Fibroblast of skin of right quadriceps (primary cell): Measurements from ENCODE around the gene USPL1.

ENCODE experiments used
- DNase-seq: peaks from one replicate; pipeline ENCODE4 v3.0.0-alpha.2; 2013

Gene USPL1

DNA sequence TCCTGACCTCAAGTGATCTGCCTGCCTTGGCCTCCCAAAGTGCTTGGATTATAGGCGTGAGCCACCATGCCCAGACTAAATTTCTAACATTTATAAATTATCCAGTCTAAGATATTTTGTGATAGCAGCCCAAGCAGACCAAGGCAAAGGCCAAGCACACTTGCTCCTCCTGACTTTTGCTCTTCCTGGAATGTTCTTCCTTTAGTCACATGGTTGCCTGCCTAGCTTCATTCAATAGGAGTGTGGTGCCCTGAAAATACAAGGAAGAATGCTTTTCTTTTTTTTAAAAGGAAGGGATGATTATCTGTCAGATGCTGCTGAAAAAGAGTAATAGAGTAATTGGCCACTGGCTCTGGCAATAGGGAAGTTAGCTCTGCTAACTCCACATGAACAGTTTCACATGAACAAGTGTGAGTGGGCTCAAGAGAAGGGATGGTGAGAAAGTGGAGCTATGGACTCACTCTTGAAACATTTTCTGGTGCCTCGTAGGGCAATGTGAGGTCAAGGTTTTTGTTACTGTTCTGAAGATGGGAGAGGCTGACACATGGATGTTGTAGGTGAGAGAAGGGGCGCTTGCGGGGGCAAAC lies 47.1 kb downstream of the USPL1 start:
- DNase-seq: no peak

DNA sequence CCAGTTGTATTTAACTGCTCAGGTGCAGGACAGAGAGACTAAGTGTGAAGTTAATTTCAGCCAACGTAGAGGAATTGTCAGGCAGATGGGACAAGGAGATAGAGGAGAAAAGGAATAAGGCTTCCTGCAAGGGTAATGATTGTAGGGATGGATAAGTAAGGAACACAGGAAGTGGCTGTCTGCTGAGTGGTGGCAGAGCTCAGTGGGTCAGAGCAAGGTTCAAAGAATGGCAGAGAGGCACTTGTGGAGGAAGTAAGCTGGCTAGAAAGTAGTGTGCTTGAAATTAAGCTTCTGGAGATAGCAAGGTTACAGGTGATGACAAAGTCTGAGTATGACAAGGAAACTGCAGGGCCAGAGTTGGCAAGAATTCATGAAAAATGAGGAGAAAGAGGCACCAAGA lies 47.9 kb downstream of the USPL1 start:
- no peak for DNase-seq

DNA sequence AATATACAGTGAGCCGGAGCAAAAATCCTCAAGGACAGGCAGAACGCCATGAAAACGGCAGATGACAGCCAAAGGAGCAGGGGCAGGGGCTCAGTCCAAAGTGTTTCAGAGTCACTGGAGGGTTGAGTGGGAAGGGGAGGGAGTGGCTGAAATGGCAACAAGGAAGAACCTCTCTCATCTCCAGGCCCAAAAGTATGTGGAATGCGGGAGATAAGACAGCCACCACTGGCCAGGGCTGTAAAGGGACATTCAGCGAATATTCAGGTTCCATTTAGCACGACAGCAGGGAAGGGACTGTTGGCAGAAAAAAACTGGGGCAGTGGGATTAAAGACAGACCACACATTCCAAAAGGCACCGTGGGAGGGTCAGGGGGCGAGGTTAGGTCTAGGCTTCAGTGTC lies 48.4 kb downstream of the USPL1 start:
- no peak for DNase-seq

DNA sequence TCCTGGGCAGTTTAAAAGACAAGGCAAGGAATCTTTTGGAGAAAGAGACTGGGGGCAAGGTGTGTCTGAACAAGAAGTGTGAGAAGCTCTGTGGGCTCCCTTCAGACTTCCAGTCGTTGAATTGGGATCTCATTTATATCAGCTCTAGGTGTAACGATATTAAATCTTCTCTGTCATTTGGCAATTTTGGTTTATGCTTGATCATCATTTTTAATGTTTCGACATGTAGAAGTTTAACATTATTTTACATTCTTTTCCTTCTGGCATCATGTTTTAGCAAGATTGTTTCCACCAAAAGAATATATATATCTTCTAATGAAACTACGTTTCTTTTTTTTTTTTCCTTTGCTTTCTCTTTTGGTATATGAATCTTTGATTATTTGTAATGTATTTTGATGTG lies 49.3 kb downstream of the USPL1 start:
- DNase-seq: no peak

DNA sequence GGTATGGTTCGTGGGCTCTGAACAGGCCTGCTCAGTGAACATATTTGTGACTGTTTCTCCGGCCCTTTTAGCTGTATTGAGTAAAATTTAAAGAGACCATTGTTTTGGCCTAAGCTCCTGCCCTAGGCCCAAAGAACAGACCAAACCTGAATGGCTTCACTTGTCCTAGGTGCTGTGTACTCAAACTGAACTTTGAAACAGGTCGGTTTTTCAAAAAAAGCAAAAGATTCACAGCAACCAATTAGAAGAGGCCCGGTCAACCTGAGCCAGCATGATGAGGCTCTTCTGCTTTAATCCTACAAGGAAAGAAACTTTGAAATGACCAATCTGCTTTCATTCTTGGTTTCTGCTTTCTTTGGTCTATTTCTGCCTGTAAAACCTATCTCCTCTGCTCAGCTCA lies 50.6 kb downstream of the USPL1 start:
- no peak for DNase-seq

DNA sequence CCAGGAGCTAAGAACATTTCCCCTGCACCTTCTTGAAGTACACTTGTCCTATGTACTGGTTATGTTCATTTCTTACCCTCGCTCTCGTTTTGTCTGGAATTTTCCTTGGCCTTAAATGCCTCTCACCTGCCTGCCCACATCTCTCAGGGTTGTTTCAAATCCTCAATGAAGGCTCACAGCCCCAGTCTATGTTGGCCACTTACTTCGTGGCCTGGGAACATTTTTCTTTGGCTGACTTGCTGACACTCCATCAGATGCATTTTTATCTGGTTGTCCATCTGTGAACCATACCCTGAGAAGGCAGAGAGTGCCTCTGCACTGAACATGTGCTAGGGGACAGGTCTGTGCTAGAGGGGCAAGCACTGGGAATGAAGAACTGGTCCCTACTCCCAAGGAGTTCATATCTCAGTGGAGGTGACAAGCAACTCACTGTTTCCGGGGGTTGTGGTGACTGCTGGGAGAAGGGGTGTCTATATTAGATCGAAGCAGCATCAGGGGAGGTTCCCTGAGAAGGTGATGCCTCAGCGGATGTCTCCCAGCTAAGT lies 53.6 kb downstream of the USPL1 start:
- DNase-seq: no peak

DNA sequence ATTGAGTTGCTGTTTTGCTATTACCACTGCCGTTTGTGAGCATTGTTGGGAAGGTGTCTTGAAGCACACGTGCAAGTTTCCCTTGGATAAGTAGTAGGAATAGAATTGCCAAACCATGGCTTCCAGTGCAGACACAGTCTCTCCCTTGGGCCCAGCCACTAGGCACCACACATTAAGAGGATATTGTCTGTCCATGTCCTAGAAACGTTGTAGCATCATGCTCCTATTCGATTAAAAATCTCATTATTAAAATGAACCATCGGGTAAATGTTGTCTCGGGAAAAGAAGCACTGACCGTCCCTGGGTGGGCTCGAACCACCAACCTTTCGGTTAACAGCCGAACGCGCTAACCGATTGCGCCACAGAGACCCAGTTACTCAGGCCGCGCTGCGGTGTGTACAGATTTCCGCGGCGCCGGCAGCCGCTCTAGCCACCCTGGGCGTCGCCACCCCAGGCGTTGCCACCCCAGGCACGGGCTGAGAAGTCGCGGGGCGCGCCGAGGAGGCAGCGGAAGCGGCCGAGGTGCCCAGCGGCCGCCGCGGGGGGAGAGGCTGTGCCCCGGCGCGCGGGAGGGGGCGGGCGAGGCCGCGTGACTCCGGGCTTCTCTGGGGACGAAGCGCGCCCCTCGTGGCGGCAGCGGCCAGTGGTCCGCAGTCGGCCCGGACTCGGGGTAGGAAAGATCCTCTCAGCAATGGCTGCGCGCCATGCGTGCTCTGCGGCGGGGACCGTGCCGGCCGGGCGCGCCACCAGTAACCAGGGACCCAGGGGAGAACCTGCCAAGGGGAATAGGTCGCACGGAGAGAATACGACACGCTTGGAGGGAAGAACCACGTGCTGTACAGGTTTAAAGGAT lies 56.2 kb downstream of the USPL1 start:
- peak; percentile 84 for DNase-seq

DNA sequence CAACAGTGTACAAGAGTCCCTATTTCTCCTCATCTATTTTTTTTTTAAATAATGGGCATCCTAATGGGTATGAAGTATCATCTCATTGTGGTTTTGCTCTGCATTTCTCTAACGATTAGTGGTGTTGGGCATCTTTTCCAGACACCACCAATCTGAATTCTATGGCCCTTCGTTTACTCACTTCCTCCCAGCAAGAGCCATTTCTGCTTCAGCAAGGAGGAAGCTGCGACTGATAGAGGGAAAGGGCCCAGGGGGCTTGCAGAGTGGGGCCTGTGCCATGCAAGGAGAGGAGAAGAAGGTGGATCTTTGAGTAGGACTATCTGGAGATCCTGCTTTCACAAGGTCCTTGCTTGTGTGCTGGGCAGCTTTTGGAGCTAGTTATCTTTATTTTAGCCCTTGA lies 58.0 kb downstream of the USPL1 start:
- DNase-seq: no peak

DNA sequence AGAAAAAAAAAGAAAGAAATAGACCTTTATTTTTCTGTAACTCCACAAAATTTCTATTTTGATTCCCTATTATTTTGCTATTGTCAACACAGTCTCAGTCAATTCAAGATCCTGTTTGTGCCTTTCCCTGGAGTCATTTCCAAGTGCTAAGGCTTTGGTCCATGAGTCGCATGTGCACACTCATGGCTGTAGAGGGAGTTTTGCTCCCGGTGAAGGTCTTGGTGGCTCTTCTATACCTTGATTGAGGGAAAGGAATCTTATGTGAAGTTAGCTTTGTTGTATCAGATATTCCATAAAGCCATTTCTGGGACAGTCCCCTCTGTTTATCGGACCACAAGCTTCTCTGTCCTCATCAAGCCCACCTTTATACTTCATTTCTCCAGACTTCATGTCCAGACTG lies 59.0 kb downstream of the USPL1 start:
- DNase-seq: peak; percentile 44

DNA sequence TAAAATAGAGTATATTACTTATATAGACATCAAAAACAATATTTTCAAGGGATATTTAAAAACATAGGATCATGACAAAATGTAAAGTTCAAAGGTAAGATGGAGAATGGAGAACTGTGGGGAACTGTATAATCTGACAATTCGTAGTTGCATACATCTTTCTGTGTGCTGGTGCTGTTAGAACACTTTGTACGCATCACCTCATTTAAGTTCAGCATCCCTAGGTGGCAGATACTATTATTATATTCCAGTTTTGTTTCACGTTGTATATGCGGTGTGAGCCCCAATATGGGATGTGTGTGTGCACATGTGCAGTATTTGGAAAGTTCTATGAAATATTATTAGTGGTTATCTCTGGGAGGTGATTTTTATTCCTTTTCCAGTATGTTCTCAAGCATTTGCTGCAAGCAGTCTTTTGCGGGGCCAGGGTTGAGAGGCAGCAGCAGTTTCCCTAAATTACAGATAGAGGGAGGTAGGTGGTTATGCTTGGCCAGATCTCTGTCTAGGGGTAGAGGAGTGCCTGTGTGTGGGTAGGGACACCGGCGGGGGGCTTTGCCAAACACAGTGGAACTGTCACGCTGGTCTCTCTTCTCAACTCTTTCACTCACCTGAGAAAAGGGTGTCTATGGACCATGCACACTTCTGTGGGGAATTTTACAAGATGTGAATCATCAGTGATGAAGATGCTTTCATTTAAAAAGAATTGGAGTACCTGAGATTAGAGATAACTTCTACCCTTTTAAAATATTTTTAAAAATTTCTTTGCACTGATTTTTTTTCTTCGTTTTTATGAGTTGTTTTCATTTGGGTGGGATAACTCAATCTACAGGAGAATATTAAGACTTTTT lies 62.0 kb downstream of the USPL1 start:
- peak; percentile 23 for DNase-seq

DNA sequence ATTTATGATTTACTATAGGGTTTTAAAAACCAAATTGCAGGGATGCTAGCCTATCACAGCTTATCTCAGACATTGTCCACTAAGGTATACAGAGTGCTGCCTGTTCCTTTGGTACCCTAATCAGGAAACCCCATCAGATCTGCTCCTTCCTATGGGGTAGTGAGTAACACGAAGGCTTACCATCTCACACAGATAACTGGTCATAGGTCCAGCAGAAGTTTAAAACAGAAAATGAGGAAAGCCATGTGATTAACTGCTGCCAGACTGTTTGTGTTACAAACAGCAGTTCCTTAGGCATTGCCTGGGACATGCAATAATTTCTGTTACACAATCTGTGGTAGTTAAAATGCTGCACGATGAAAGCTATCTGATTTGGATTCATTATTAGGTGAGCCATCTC lies 64.1 kb downstream of the USPL1 start:
- peak; percentile 56 for DNase-seq

DNA sequence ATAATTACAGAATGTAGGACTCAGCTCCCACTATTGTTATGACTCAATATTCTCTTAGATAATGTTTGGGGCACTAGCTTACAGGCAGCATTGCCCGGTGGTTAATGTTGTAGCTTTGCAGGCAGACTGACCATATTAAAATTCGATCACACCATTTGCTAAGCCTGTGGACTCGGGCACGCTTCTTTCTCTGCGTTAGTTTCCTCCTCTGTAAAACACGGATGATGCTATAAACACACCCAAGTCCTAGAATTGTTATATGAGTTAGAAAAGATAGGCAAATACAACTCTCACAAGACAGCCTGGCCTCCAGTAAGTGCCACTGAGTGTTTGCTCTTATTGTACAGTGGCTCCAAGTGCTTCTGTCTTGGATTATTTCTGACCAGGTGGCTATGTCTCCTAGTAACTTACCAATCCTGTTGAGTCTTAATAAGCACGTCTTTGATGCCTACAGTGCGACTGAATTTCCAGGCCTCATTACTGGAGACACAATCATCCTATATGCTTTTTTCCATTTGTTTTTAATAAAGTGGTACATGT lies 67.7 kb downstream of the USPL1 start:
- no peak for DNase-seq

DNA sequence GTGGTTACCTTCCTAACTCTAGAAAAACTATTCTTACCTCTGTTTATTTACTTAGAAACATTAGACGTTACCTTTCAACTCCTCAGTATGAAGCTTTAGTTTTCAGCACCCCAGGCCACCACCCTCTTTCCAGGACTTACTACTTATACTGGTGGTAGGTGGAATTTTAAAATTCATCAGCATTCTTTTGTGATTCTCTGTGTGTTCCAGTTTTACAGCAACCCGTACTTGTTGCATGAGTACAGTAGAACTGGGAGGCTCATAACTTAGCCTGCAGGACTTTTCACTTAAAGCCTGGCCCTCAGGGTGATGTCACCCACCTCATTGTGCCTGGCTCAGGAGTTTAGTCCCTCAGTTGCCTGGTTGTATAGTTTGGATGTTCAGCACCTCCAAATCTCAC lies 68.3 kb downstream of the USPL1 start:
- no peak for DNase-seq

DNA sequence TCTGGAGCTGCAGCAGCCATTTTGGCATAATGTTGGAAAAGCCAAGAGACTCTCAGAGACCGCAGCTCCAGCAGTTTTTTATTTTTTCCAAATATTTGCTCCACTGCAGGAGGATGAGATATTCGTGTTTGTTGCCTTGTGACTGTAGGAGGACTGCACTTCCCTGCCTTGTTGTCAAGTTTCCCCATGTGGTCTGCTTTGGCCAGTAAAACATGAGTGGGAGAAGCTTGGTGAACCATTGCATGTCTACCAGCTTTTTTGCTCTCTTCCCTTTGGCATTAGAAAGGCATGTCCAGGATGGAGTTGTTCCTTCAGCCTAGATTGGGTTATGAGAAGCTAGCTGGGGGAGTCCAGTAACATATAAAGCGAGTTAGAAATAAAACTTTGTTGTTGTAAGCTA lies 69.9 kb downstream of the USPL1 start:
- DNase-seq: no peak

DNA sequence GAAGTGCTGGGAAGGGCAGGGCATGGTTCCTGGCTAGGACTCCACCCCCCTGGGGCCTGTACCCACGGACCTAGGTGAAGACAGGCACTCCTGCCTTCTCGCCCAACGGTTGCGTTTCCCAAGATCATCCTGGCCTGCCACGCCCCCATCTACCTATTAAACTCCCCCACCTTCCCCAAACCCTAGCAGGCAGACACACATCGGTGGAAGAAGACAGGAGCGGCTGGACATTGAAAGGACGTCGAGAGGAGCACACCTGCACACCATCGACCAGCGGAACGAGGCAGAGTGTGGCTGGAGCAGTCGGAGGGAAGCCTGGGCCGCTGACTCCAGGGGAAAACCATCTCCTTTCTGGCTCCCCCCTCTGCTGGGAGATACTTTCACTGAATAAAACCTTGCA lies 72.0 kb downstream of the USPL1 start:
- no peak for DNase-seq

DNA sequence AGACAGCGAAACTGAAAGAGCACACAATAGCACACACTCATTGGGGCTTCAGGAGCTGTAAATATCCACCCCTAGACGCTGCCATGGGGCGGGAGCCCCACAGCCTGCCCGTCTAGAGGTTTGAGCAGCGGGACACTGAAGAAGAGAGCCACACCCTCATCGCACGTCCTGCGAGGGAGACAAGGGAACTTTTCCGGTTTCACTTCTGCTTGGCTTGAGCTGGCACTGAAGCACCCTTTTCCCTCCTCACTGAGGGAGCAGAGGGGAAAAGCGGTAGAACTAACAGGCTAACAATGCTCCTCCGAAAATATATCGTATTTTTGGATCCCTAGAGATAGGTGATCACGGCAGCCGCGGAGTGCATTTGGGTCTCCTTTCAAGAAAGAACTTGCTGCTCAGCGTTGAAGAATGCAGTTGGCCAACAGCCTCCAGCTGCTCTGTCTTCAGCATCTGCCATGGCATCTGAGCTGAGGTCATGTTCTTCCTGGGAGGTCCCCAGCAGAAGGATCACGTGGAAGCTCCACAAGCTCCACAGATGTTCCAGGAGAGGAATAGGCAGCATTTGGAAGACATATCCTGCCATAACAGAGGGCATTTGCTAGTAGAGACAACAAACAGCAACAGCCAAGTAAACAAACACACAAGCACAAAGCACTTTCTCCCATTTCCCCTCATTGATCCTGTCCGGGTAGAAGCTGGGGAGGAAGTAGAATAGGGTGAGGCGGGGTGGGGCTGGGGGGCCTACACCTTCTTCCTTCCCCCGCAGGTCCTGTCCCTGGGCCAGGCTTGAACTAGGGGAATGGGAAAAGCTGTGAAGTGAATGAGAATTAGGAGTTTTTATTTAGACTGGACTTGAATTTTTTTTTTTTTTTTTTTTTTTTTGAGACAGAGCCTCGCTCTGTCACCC lies 72.8 kb downstream of the USPL1 start:
- peak; percentile 96 for DNase-seq

DNA sequence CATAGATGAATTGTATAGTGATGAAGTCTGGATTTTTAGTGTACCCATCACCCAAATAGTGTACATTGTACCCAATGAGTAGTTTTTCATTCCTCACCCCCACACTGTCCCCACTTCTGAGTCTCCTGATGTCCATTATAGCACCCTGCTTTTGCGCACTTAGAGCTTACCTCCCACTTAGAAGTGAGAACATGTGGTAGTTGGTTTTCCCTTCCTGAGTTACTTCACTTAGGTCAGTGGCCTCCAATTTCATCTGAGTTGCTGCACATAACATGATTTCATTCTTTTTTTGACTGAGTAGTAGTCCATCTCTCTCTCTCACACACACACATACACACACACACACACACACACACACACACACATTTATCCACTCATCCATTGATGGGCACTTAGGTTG lies 74.4 kb downstream of the USPL1 start:
- no peak for DNase-seq

DNA sequence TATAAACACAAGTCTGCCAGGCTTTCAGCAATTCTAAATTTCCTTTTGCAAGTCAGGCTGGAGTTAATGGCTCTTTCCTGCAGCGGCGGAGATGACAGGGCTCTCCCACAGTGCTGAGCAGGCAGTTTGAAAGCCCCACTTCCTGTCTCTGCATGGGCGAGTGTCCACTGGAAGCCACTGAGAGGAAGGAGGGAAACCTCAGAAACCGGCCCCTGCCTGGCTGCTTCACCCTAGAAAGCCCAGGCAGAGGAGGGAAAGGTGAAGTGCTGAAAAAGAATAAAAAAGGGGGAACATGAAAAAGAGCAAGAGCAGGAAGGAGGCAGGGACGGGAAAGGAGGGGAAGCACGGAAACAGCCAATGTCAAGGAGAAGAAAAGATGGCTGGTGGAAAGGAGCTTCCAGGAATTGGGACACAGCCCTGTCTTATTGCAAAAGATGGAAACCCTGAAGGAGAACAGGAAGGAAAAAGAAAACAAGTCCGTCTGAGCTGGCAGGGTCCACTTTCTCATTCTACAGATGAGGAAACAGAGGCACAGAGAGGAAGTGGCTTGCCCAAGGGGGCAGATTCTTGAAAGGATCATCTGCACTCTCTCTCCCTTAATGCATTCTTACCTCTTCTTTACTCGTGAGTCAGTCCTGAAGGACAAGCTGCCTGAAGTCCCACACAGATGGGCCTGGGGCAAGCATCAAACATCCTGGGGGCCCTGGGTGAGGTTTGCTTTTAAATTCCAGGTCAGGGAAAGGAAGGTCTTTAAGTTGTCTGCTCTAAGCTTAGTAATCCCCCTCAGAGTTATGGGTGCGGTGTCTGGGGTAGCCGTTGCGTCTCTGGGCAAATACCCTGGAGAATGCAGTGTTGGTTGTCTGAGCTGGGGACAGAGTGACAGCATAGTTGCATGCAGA lies 78.8 kb downstream of the USPL1 start:
- DNase-seq: peak; percentile 48

DNA sequence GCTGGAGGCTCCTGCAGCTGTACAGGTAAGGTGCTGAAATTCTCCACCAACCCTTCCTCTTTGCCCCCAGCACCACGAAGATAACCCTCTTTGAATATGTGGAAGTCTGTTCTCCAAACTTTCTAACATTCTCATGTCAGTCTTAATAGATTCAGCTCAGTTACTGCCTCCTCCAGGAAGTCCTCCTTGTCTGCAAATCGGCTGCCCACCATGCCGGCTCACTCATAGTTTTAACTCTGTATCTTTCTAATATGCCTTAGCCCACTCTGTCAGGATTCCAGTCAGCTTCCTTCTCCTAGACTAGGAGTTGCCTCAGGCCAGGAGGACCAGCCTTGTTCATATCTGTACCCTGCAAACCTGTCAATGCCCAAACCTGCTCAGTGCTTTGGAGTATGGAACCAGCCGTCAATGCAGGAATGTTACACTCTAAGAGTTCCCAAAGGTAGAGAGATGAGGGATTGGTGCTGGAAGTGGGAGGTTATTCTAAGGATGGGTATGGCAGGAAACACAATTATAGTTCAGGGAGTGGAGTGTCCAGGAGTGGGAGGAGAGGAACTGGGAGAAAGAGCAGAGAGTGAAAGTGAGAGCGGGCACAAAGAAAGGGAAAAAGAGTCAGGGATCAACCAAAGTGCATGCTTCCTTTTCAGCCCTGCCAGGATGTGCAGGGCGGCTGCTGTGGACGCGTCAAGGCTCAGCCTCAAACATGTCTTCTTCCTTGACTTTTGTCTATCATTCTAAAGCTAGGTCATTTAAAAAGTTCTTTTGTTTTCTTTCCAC lies 79.6 kb downstream of the USPL1 start:
- no peak for DNase-seq

DNA sequence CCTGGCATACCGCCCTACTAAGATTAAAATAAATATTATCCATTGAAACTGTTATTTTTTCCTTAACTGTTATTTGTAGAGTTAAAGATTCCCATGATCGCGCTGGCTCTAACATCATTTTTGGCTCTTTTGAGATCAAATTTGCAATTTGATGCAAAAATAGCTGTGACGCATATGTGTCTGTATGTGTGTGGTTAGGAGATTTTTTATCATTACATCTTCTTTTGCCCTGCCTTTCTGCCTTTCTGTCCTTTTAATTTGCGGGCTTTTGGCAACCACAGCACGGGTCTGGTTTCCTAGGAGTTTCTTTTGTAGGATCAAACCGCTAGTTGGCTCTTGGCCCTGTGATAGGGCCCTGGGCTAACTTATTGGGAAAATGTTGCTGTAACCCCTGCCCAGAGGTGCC lies 80.3 kb downstream of the USPL1 start:
- peak; percentile 81 for DNase-seq
